DMS114 treated with DMSO at 0.1 percent for 48 hours (cell line): Measurements from ENCODE around the gene SORCS1.

Experiments used
- DNase-seq: peaks from one replicate; lab custom pipeline; 2025; ENCODE audit not compliant: unreplicated experiment; lab: John Stamatoyannopoulos, UW

SORCS1 gene

GRCh38 chr10:106761906-106762305 is 402.6 kb downstream of the SORCS1 start:
- no peak for DNase-seq

- DNase-seq: no peak
Measured at GRCh38 chr10:106757521-106757920, 407.0 kb downstream of the SORCS1 start.

GRCh38 chr10:106751091-106751490 is 413.4 kb downstream of the SORCS1 start:
- DNase-seq: no peak

GRCh38 chr10:106746868-106747267 is 417.6 kb downstream of the SORCS1 start:
- no peak for DNase-seq

- DNase-seq: no peak
Measured at GRCh38 chr10:106741006-106741530, 423.4 kb downstream of the SORCS1 start.

- DNase-seq: no peak
Measured at GRCh38 chr10:106740071-106740470, 424.4 kb downstream of the SORCS1 start.

GRCh38 chr10:106734220-106734619 is 430.3 kb downstream of the SORCS1 start:
- no peak for DNase-seq

GRCh38 chr10:106728232-106728631 is 436.3 kb downstream of the SORCS1 start:
- no peak for DNase-seq

GRCh38 chr10:106727170-106727569 is 437.3 kb downstream of the SORCS1 start:
- DNase-seq: no peak

GRCh38 chr10:106722524-106722923 is 442.0 kb downstream of the SORCS1 start:
- DNase-seq: no peak

GRCh38 chr10:106720683-106721082 is 443.8 kb downstream of the SORCS1 start:
- DNase-seq: no peak

GRCh38 chr10:106716381-106716780 is 448.1 kb downstream of the SORCS1 start:
- no peak for DNase-seq

GRCh38 chr10:106714734-106715555 is 449.6 kb downstream of the SORCS1 start:
- DNase-seq: no peak

GRCh38 chr10:106713846-106714245 is 450.7 kb downstream of the SORCS1 start:
- DNase-seq: no peak

- DNase-seq: no peak
Measured at GRCh38 chr10:106712988-106713387, 451.5 kb downstream of the SORCS1 start.

GRCh38 chr10:106711313-106711906 is 453.1 kb downstream of the SORCS1 start:
- DNase-seq: no peak

GRCh38 chr10:106708506-106708905 is 456.0 kb downstream of the SORCS1 start:
- no peak for DNase-seq

- no peak for DNase-seq
Measured at GRCh38 chr10:106707657-106708056, 456.8 kb downstream of the SORCS1 start.

- no peak for DNase-seq
Measured at GRCh38 chr10:106706127-106706526, 458.4 kb downstream of the SORCS1 start.

GRCh38 chr10:106705681-106706100 is 458.8 kb downstream of the SORCS1 start:
- DNase-seq: peak; percentile 54

GRCh38 chr10:106696239-106696638 is 468.3 kb downstream of the SORCS1 start:
- no peak for DNase-seq

- no peak for DNase-seq
Measured at GRCh38 chr10:106694696-106695095, 469.8 kb downstream of the SORCS1 start.
